H9 (cell line): Measurements from ENCODE around the gene CMTM8. TPM values are rescaled to one million over a fixed set of nuclear protein-coding genes. Genes with fewer than 3 reads are reported as not detected.

ENCODE experiments used
- DNase-seq: peaks from one replicate; pipeline ENCODE4 v3.0.0-alpha.2; 2017
- H2AFZ ChIP-seq: one replicate; pipeline ENCODE4 v1.6.1; 2013; ENCODE audit warnings: mild to moderate bottlenecking, low read length, control low read depth, moderate library complexity
- H2AK5ac ChIP-seq: 2 replicates; pipeline ENCODE4 v1.6.1; 2013; ENCODE audit warnings: low read length, control low read depth, mixed read lengths; ENCODE audit not compliant: insufficient read length
- H2BK120ac ChIP-seq: one replicate; pipeline ENCODE4 v1.6.1; 2013; ENCODE audit warnings: low read depth, mild to moderate bottlenecking, low read length, control low read depth, inconsistent platforms; ENCODE audit not compliant: poor library complexity, severe bottlenecking
- H2BK12ac ChIP-seq: 2 replicates; pipeline ENCODE4 v1.6.1; 2013; ENCODE audit warnings: low read length, control low read depth, mixed read lengths, low read depth; ENCODE audit not compliant: insufficient read length
- H2BK15ac ChIP-seq: 2 replicates; pipeline ENCODE4 v1.6.1; 2013; ENCODE audit warnings: low read depth, low read length, control low read depth
- H2BK20ac ChIP-seq: one replicate; pipeline ENCODE4 v1.6.1; 2013; ENCODE audit warnings: low read depth, mild to moderate bottlenecking, low read length, control low read depth, inconsistent platforms; ENCODE audit not compliant: poor library complexity, severe bottlenecking
- H2BK5ac ChIP-seq: 2 replicates; pipeline ENCODE4 v1.6.1; 2013; ENCODE audit warnings: low read length, control low read depth, mixed read lengths; ENCODE audit not compliant: insufficient read length
- H3K14ac ChIP-seq: 2 replicates; pipeline ENCODE4 v1.6.1; 2013; ENCODE audit warnings: low read length, control low read depth; ENCODE audit not compliant: insufficient read depth
- H3K18ac ChIP-seq: 2 replicates; pipeline ENCODE4 v1.6.1; 2013; ENCODE audit warnings: low read depth, mild to moderate bottlenecking, mixed read lengths, low read length, control low read depth; ENCODE audit not compliant: insufficient read length
- H3K23ac ChIP-seq: 2 replicates; pipeline ENCODE4 v1.6.1; 2013; ENCODE audit warnings: low read length, control low read depth, mixed read lengths, low read depth; ENCODE audit not compliant: insufficient read length
- H3K23me2 ChIP-seq: 2 replicates; pipeline ENCODE4 v1.6.1; 2013; ENCODE audit warnings: low read depth, mild to moderate bottlenecking, mixed read lengths, low read length, control low read depth; ENCODE audit not compliant: insufficient read length, poor library complexity, severe bottlenecking
- H3K27ac ChIP-seq: 2 replicates; pipeline ENCODE4 v1.5.1; 2013; ENCODE audit warnings: low read length, control low read depth, mixed read lengths, low read depth; ENCODE audit not compliant: insufficient read length
- H3K27me3 ChIP-seq: 2 replicates; pipeline ENCODE4 v1.6.1; 2013; ENCODE audit warnings: low read length, control low read depth, inconsistent platforms; ENCODE audit not compliant: insufficient read depth
- H3K4ac ChIP-seq: 2 replicates; pipeline ENCODE4 v1.6.1; 2013; ENCODE audit warnings: low read depth, mild to moderate bottlenecking, control low read depth, inconsistent platforms, low read length, moderate library complexity
- H3K4me1 ChIP-seq: 2 replicates; pipeline ENCODE4 v1.6.1; 2013; ENCODE audit warnings: low read length, control low read depth, inconsistent platforms; ENCODE audit not compliant: insufficient read depth
- H3K4me2 ChIP-seq: 2 replicates; pipeline ENCODE4 v1.6.1; 2013; ENCODE audit warnings: low read length, control low read depth, mixed read lengths; ENCODE audit not compliant: insufficient read length, insufficient read depth
- H3K56ac ChIP-seq: 2 replicates; pipeline ENCODE4 v1.6.1; 2013; ENCODE audit warnings: low read depth, mild to moderate bottlenecking, mixed read lengths, low read length, control low read depth; ENCODE audit not compliant: insufficient read length
- H3K79me1 ChIP-seq: 2 replicates; pipeline ENCODE4 v1.6.1; 2013; ENCODE audit warnings: low read depth, mild to moderate bottlenecking, moderate library complexity, low read length, control low read depth, inconsistent platforms; ENCODE audit not compliant: insufficient read depth, poor library complexity, severe bottlenecking
- H3K79me2 ChIP-seq: 2 replicates; pipeline ENCODE4 v1.6.1; 2013; ENCODE audit warnings: low read length, control low read depth, inconsistent platforms; ENCODE audit not compliant: insufficient read depth
- H3K9ac ChIP-seq: 2 replicates; pipeline ENCODE4 v1.6.1; 2013; ENCODE audit warnings: low read length, control low read depth, mixed read lengths; ENCODE audit not compliant: insufficient read length; ENCODE audit errors: extremely low read depth
- H3K9me3 ChIP-seq: one replicate; pipeline ENCODE4 v1.6.1; 2013; ENCODE audit warnings: low read depth, low read length, inconsistent platforms; ENCODE audit not compliant: control insufficient read depth
- H3T11ph ChIP-seq: one replicate; pipeline ENCODE4 v1.6.1; 2013; ENCODE audit warnings: mild to moderate bottlenecking, low read length, control low read depth, inconsistent platforms
- H4K20me1 ChIP-seq: one replicate; pipeline ENCODE4 v1.6.1; 2013; ENCODE audit not compliant: control insufficient read depth, insufficient read length, insufficient read depth
- H4K5ac ChIP-seq: 2 replicates; pipeline ENCODE4 v1.6.1; 2013; ENCODE audit warnings: low read depth, mild to moderate bottlenecking, mixed read lengths, low read length, control low read depth; ENCODE audit not compliant: insufficient read length
- H4K8ac ChIP-seq: replicated peaks from 2 replicates; pipeline ENCODE4 v1.6.1; 2013; ENCODE audit warnings: low read length, control low read depth, mixed read lengths, low read depth; ENCODE audit not compliant: insufficient read length
- H4K91ac ChIP-seq: 2 replicates; pipeline ENCODE4 v1.6.1; 2013; ENCODE audit warnings: low read depth, mild to moderate bottlenecking, moderate library complexity, mixed read lengths, low read length, control low read depth; ENCODE audit not compliant: insufficient read length
- H3K27ac Mint-ChIP-seq, 3 experiments: 2 replicates in 2 of 3; 3 replicates in 1 of 3; pipeline ENCODE4 v1.8.0; 2020 to 2021; ENCODE audit warnings: mixed read lengths in 3 of 3, mild to moderate bottlenecking in 1 of 3, moderate library complexity in 1 of 3
- H3K27me3 Mint-ChIP-seq: 2 replicates; pipeline ENCODE4 v1.8.0; 2021; ENCODE audit warnings: low read depth, mild to moderate bottlenecking, moderate library complexity, mixed read lengths
- H3K36me3 Mint-ChIP-seq, 3 experiments: 2 replicates in 2 of 3; 3 replicates in 1 of 3; pipeline ENCODE4 v1.8.0; 2020 to 2021; ENCODE audit warnings: low read depth in 3 of 3, mixed read lengths in 3 of 3; ENCODE audit not compliant: insufficient read depth in 1 of 3
- H3K4me1 Mint-ChIP-seq, 2 experiments: 2 replicates each; pipeline ENCODE4 v1.8.0; 2020; ENCODE audit warnings: mixed read lengths in 2 of 2
- H3K4me3 Mint-ChIP-seq, 2 experiments: 2 replicates in 1 of 2; 3 replicates in 1 of 2; pipeline ENCODE4 v1.8.0; 2020 to 2021; ENCODE audit warnings: mild to moderate bottlenecking in 2 of 2, mixed read lengths in 2 of 2, moderate library complexity in 1 of 2
- H3K9me3 Mint-ChIP-seq, 2 experiments: 2 replicates in 1 of 2; 3 replicates in 1 of 2; pipeline ENCODE4 v1.8.0; 2020; ENCODE audit warnings: mild to moderate bottlenecking in 2 of 2, mixed read lengths in 2 of 2, moderate library complexity in 1 of 2
- CTCF ChIP-seq: fragments of 200-600 bp; sonication (generic); conservative IDR thresholded peaks from 3 replicates; pipeline ENCODE4 v1.8.0; 2021; ENCODE audit warnings: antibody characterized with exemption, mild to moderate bottlenecking
- WGBS: extraction: QIAGEN DNeasy Blood & Tissue Kit; methylation state at CpG from one replicate; pipeline ENCODE4 v1.1.7; 2013; ENCODE audit warnings: missing lambda C conversion rate, low lambda C conversion rate, mixed read lengths; ENCODE audit not compliant: insufficient read length; ENCODE audit errors: extremely low coverage; 5-methylcytosine and 5-hydroxymethylcytosine counted together
- total RNA-seq: library from RNA; stranded (reverse); gene quantifications from 2 replicates; pipeline ENCODE4 v1.2.1, GENCODE V29; 2021

CMTM8 gene
- total RNA-seq, 1 experiment from 2014 or later, result 4.0 TPM

GRCh38 chr3:32336113-32336498, 97.6 kb downstream of the CMTM8 start:
- no peaks in the 10 kb centered on the region for H3K27me3 ChIP-seq
- H4K91ac ChIP-seq, result no peak overlapping the region
- no peak overlapping the region for H2AK5ac ChIP-seq
- TF ChIP-seq CTCF, result no peak
- H3K9me3 ChIP-seq, result no peaks in the 10 kb centered on the region
- no peak overlapping the region for H3K27ac ChIP-seq
- no peak overlapping the region for H2BK5ac ChIP-seq
- no peaks in the 10 kb centered on the region for H3K4me1 ChIP-seq
- H3K4ac ChIP-seq, result no peak overlapping the region
- no peaks in the 10 kb centered on the region for H3K23me2 ChIP-seq
- Mint-ChIP-seq H3K27me3 (no peaks in the 10 kb centered on the region; the same call in 1 of the 2 replicates), H3K9me3 (no peaks in the 10 kb centered on the region), H3K4me1 (peaks cover 30 to 34% of the 10 kb centered on the region in 2 experiments), H3K36me3 (no peaks in the 10 kb centered on the region), H3K4me3 (no peak overlapping the region), H3K27ac (no peak overlapping the region)
- H3K9ac ChIP-seq, result no peak overlapping the region
- H3K23ac ChIP-seq, result no peak overlapping the region
- no peak overlapping the region for H3K18ac ChIP-seq
- no peak overlapping the region for H3T11ph ChIP-seq
- H2BK15ac ChIP-seq, result no peak overlapping the region
- H2BK12ac ChIP-seq, result no peak overlapping the region
- H4K20me1 ChIP-seq, result no peaks in the 10 kb centered on the region
- no peaks in the 10 kb centered on the region for H3K79me2 ChIP-seq
- no peak overlapping the region for H4K8ac ChIP-seq
- no peak overlapping the region for H4K5ac ChIP-seq
- no peak overlapping the region for H3K14ac ChIP-seq
- no peaks in the 10 kb centered on the region for H3K79me1 ChIP-seq
- no peak overlapping the region for H2AFZ ChIP-seq
- H3K56ac ChIP-seq, result no peak overlapping the region
- DNase-seq, result no peak
- H2BK120ac ChIP-seq, result no peak overlapping the region
- no CpG with 5 or more reads among the region's 2 CpGs for WGBS
- H3K4me2 ChIP-seq, result no peak overlapping the region
- H2BK20ac ChIP-seq, result no peak overlapping the region
